ENCODE results near the gene LTBP2. TPM values are rescaled to one million over a fixed set of nuclear protein-coding genes. Genes with fewer than 3 reads are reported as not detected.

Gene LTBP2
- total and polyA plus RNA-seq, 2 of the 13 experiments (the other 11 are each of a cell fraction or from before 2014, with no cell fraction given): 0.20 to 0.41 TPM

DNA sequence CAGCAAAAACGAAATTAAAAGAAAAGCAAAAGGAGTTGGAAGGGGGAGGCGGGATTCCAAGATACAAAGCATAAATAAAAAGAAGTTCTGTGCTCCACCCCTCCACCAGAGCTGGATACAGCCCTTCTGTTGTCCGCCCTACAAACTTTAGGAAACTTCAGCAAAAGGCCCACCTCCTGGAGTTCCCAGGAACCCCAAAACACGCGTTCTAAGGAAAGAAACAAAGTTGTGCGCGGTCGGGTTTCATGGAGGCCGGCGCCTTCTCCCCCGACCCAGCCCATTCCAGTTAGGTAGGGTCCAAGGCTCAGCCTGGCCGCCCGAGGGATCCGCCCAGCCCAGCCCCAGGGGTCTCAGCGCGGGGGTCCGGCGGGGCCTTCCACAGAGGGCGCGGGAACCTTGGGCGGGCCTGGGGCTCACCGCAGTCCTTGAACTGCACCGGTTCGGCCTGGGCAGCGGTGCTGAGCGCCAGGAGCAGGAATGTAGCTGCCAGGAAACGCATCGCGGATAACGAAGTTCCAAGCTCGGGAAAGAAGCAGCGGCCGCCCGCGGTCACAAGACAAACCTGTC is 119.2 kb downstream of the LTBP2 start, which contains the start of gene NPC2 (continued):
- TF ChIP-seq, protein P1, sequence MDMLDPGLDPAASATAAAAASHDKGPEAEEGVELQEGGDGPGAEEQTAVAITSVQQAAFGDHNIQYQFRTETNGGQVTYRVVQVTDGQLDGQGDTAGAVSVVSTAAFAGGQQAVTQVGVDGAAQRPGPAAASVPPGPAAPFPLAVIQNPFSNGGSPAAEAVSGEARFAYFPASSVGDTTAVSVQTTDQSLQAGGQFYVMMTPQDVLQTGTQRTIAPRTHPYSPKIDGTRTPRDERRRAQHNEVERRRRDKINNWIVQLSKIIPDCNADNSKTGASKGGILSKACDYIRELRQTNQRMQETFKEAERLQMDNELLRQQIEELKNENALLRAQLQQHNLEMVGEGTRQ (IDR thresholded peaks at IDR 0.05; ENCODE audit: low read depth, low read length): no peak
- TF ChIP-seq, protein P1 (CRISPR knock-in tag; IDR thresholded peaks at IDR 0.05; ENCODE audit: borderline replicate concordance): no peak
- TF ChIP-seq, protein P2, sequence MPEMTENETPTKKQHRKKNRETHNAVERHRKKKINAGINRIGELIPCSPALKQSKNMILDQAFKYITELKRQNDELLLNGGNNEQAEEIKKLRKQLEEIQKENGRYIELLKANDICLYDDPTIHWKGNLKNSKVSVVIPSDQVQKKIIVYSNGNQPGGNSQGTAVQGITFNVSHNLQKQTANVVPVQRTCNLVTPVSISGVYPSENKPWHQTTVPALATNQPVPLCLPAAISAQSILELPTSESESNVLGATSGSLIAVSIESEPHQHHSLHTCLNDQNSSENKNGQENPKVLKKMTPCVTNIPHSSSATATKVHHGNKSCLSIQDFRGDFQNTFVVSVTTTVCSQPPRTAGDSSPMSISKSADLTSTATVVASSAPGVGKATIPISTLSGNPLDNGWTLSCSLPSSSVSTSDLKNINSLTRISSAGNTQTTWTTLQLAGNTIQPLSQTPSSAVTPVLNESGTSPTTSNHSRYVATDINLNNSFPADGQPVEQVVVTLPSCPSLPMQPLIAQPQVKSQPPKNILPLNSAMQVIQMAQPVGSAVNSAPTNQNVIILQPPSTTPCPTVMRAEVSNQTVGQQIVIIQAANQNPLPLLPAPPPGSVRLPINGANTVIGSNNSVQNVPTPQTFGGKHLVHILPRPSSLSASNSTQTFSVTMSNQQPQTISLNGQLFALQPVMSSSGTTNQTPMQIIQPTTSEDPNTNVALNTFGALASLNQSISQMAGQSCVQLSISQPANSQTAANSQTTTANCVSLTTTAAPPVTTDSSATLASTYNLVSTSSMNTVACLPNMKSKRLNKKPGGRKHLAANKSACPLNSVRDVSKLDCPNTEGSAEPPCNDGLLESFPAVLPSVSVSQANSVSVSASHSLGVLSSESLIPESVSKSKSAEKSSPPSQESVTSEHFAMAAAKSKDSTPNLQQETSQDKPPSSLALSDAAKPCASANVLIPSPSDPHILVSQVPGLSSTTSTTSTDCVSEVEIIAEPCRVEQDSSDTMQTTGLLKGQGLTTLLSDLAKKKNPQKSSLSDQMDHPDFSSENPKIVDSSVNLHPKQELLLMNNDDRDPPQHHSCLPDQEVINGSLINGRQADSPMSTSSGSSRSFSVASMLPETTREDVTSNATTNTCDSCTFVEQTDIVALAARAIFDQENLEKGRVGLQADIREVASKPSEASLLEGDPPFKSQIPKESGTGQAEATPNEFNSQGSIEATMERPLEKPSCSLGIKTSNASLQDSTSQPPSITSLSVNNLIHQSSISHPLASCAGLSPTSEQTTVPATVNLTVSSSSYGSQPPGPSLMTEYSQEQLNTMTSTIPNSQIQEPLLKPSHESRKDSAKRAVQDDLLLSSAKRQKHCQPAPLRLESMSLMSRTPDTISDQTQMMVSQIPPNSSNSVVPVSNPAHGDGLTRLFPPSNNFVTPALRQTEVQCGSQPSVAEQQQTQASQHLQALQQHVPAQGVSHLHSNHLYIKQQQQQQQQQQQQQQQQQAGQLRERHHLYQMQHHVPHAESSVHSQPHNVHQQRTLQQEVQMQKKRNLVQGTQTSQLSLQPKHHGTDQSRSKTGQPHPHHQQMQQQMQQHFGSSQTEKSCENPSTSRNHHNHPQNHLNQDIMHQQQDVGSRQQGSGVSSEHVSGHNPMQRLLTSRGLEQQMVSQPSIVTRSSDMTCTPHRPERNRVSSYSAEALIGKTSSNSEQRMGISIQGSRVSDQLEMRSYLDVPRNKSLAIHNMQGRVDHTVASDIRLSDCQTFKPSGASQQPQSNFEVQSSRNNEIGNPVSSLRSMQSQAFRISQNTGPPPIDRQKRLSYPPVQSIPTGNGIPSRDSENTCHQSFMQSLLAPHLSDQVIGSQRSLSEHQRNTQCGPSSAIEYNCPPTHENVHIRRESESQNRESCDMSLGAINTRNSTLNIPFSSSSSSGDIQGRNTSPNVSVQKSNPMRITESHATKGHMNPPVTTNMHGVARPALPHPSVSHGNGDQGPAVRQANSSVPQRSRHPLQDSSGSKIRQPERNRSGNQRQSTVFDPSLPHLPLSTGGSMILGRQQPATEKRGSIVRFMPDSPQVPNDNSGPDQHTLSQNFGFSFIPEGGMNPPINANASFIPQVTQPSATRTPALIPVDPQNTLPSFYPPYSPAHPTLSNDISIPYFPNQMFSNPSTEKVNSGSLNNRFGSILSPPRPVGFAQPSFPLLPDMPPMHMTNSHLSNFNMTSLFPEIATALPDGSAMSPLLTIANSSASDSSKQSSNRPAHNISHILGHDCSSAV (CRISPR knock-in tag; IDR thresholded peaks at IDR 0.05; ENCODE audit: borderline replicate concordance): no peak
- TF ChIP-seq, protein P3, sequence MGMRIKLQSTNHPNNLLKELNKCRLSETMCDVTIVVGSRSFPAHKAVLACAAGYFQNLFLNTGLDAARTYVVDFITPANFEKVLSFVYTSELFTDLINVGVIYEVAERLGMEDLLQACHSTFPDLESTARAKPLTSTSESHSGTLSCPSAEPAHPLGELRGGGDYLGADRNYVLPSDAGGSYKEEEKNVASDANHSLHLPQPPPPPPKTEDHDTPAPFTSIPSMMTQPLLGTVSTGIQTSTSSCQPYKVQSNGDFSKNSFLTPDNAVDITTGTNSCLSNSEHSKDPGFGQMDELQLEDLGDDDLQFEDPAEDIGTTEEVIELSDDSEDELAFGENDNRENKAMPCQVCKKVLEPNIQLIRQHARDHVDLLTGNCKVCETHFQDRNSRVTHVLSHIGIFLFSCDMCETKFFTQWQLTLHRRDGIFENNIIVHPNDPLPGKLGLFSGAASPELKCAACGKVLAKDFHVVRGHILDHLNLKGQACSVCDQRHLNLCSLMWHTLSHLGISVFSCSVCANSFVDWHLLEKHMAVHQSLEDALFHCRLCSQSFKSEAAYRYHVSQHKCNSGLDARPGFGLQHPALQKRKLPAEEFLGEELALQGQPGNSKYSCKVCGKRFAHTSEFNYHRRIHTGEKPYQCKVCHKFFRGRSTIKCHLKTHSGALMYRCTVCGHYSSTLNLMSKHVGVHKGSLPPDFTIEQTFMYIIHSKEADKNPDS (CRISPR knock-in tag; IDR thresholded peaks at IDR 0.05): no peak
- TF ChIP-seq, protein P4, sequence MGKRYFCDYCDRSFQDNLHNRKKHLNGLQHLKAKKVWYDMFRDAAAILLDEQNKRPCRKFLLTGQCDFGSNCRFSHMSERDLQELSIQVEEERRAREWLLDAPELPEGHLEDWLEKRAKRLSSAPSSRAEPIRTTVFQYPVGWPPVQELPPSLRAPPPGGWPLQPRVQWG (CRISPR knock-in tag; IDR thresholded peaks at IDR 0.05; ENCODE audit: borderline replicate concordance, low read depth): no peak
- TF ChIP-seq, protein P5, sequence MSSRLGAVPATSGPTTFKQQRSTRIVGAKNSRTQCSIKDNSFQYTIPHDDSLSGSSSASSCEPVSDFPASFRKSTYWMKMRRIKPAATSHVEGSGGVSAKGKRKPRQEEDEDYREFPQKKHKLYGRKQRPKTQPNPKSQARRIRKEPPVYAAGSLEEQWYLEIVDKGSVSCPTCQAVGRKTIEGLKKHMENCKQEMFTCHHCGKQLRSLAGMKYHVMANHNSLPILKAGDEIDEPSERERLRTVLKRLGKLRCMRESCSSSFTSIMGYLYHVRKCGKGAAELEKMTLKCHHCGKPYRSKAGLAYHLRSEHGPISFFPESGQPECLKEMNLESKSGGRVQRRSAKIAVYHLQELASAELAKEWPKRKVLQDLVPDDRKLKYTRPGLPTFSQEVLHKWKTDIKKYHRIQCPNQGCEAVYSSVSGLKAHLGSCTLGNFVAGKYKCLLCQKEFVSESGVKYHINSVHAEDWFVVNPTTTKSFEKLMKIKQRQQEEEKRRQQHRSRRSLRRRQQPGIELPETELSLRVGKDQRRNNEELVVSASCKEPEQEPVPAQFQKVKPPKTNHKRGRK (CRISPR knock-in tag; IDR thresholded peaks at IDR 0.05): no peak
- TF ChIP-seq, protein P6, sequence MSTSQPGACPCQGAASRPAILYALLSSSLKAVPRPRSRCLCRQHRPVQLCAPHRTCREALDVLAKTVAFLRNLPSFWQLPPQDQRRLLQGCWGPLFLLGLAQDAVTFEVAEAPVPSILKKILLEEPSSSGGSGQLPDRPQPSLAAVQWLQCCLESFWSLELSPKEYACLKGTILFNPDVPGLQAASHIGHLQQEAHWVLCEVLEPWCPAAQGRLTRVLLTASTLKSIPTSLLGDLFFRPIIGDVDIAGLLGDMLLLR (CRISPR knock-in tag; IDR thresholded peaks at IDR 0.05): peak; percentile 56; the same call in 1 of the 2 replicates
- TF ChIP-seq ZNF205 (CRISPR knock-in tag; IDR thresholded peaks at IDR 0.05) (0 out of 2 replicates have a peak, but pooled peaks have one; percentile 68), ZNF160 (CRISPR knock-in tag; IDR thresholded peaks at IDR 0.05) (no peak), ZSCAN30 (CRISPR knock-in tag; IDR thresholded peaks at IDR 0.05) (no peak), HNRNPUL1 (IDR thresholded peaks at IDR 0.05; ENCODE audit: low read depth, low read length) (0 out of 2 replicates have a peak, but pooled peaks have one; percentile 36), NFE2L2 (IDR thresholded peaks at IDR 0.05; ENCODE audit: low read length) (no peak)
- TF ChIP-seq, protein P7, sequence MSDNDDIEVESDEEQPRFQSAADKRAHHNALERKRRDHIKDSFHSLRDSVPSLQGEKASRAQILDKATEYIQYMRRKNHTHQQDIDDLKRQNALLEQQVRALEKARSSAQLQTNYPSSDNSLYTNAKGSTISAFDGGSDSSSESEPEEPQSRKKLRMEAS (IDR thresholded peaks at IDR 0.05): peak; percentile 28; the same call in 1 of the 2 replicates

Measured in HepG2 (cell line).